Endothelial cell of umbilical vein (primary cell): ENCODE data around the gene ABCD1. TPM values are rescaled to one million over a fixed set of nuclear protein-coding genes. Genes with fewer than 3 reads are reported as not detected.

Experiments used
- BruUV-seq: library from RNA; stranded (reverse); fragments of 400-500 nt; replicated peaks from 2 replicates; lab custom pipeline; 2021; lab: Mats Ljungman, UMichigan
- CTCF ChIA-PET: fragments of 300-600, 350-600 bp; sonication (Branson Sonifier 250); formaldehyde crosslinking; loops from one replicate; lab custom pipeline; 2021; ENCODE audit warnings: antibody characterized with exemption, inconsistent platforms; lab: Charles Lee
- POLR2A ChIA-PET: fragments of 300-600, 350-600 bp; sonication (Branson Sonifier 250); formaldehyde crosslinking; loops from one replicate; lab custom pipeline; 2021; ENCODE audit warnings: antibody characterized with exemption, inconsistent platforms; lab: Charles Lee
- DNase-seq: peaks from one replicate; pipeline ENCODE4 v3.0.0-alpha.2; 2011; ENCODE audit warnings: low read depth, low spot score
- FAIRE-seq: peaks from 2 replicates; lab custom pipeline; 2011; peaks lifted over from hg19 to GRCh38; lab: Jason Lieb, UNC
- H2AFZ ChIP-seq: 2 replicates; pipeline ENCODE4 v1.6.0; 2012; ENCODE audit warnings: low read depth, low read length, control low read depth, inconsistent platforms
- H3K27ac ChIP-seq: 2 replicates; pipeline ENCODE4 v1.5.1; 2011; ENCODE audit warnings: low read depth, mild to moderate bottlenecking, control low read depth, low read length, moderate library complexity; ENCODE audit not compliant: insufficient read depth
- H3K27me3 ChIP-seq, 2 experiments: 2 replicates each; pipeline versions ENCODE4 v1.6.0 to v1.6.1; 2011; ENCODE audit warnings: low read length in 2 of 2, mixed read lengths in 1 of 2; ENCODE audit not compliant: control insufficient read depth in 2 of 2, insufficient read depth in 2 of 2
- H3K36me3 ChIP-seq, 2 experiments: 2 replicates in 1 of 2; 3 replicates in 1 of 2; pipeline ENCODE4 v1.5.1; 2011; ENCODE audit warnings: low read length in 2 of 2, mild to moderate bottlenecking in 1 of 2, moderate library complexity in 1 of 2; ENCODE audit not compliant: control insufficient read depth in 2 of 2, insufficient read depth in 2 of 2; ENCODE audit errors: extremely low read depth in 1 of 2
- H3K4me1 ChIP-seq: 3 replicates; pipeline ENCODE4 v1.5.1; 2011; ENCODE audit warnings: mild to moderate bottlenecking, low read length; ENCODE audit not compliant: control insufficient read depth, insufficient read depth; ENCODE audit errors: extremely low read depth
- H3K4me2 ChIP-seq: 2 replicates; pipeline ENCODE4 v1.6.1; 2011; ENCODE audit warnings: low read length, control low read depth, mixed read lengths; ENCODE audit not compliant: insufficient read depth
- H3K4me3 ChIP-seq, 3 experiments: fragments of 200-600 bp in 1 of 3; sonication (generic), shearing (Covaris generic) in 1 of 3; replicated peaks in 1 of 3; 2 replicates each; pipeline ENCODE4 v1.5.1; 2011 to 2016; ENCODE audit warnings: control low read depth in 3 of 3, low read length in 3 of 3, mild to moderate bottlenecking in 2 of 3, inconsistent platforms in 1 of 3, low read depth in 1 of 3, moderate library complexity in 1 of 3; ENCODE audit not compliant: insufficient read depth in 1 of 3
- H3K79me2 ChIP-seq: 2 replicates; pipeline ENCODE4 v1.6.0; 2012; ENCODE audit warnings: low read length, inconsistent platforms; ENCODE audit not compliant: control insufficient read depth, insufficient read depth
- H3K9ac ChIP-seq: replicated peaks from 2 replicates; pipeline ENCODE3; 2011; ENCODE audit warnings: low read length, control low read depth; ENCODE audit not compliant: insufficient read depth; ENCODE audit errors: extremely low read depth
- H3K9me1 ChIP-seq: replicated peaks from 3 replicates; pipeline ENCODE4 v1.6.0; 2011; ENCODE audit warnings: mild to moderate bottlenecking, low read length; ENCODE audit not compliant: control insufficient read depth, insufficient read depth; ENCODE audit errors: extremely low read depth
- H3K9me3 ChIP-seq: replicated peaks from 2 replicates; pipeline ENCODE4 v1.5.1; 2012; ENCODE audit warnings: low read length, inconsistent platforms; ENCODE audit not compliant: control insufficient read depth, insufficient read depth
- H4K20me1 ChIP-seq: replicated peaks from 2 replicates; pipeline ENCODE3; 2011; ENCODE audit warnings: mild to moderate bottlenecking, low read length; ENCODE audit not compliant: control insufficient read depth, insufficient read depth; ENCODE audit errors: extremely low read depth
- EZH2 ChIP-seq: IDR thresholded peaks from 2 replicates; pipeline ENCODE4 v1.6.1; 2012; ENCODE audit warnings: borderline replicate concordance, low read depth, mild to moderate bottlenecking, moderate library complexity, low read length, inconsistent platforms; ENCODE audit not compliant: severe bottlenecking
- FOS ChIP-seq: IDR thresholded peaks from 2 replicates; pipeline ENCODE4 v1.6.1; 2011; ENCODE audit warnings: mild to moderate bottlenecking, low read length, moderate library complexity, borderline replicate concordance; ENCODE audit not compliant: insufficient read depth
- GATA2 ChIP-seq: IDR thresholded peaks from 2 replicates; pipeline ENCODE4 v1.7.0; 2011; ENCODE audit warnings: low read depth, mild to moderate bottlenecking, moderate library complexity, mixed read lengths, low read length; ENCODE audit not compliant: insufficient read length, insufficient read depth
- JUN ChIP-seq: IDR thresholded peaks from 2 replicates; pipeline ENCODE4 v1.6.1; 2011; ENCODE audit warnings: borderline replicate concordance, low read depth; ENCODE audit not compliant: insufficient read length, insufficient read depth
- MYC ChIP-seq: IDR thresholded peaks from one replicate; pipeline ENCODE4 v1.6.1; 2011; ENCODE audit warnings: mild to moderate bottlenecking, low read depth, low read length
- POLR2A ChIP-seq: IDR thresholded peaks from 2 replicates; pipeline ENCODE4 v1.6.1; 2012; ENCODE audit warnings: low read depth, mild to moderate bottlenecking, control low read depth, low read length
- POLR2AphosphoS5 ChIP-seq: IDR thresholded peaks from 2 replicates; pipeline ENCODE4 v1.6.1; 2012; ENCODE audit warnings: low read depth, mild to moderate bottlenecking, control low read depth, low read length, moderate library complexity; ENCODE audit not compliant: insufficient read depth
- dilution Hi-C: fragments of 300-500 bp; cut with MboI; formaldehyde crosslinking; loops from one replicate; pipeline ENCODE4 v1.15.0; 2019; ENCODE audit warnings: low sequenced_read_pairs; ENCODE audit not compliant: extremely low pct_ligation_motif_present
- intact Hi-C: fragments of 100-400 bp; cut with micrococcal nuclease; formaldehyde crosslinking; loops from one replicate; pipeline ENCODE4 v1.10.0; 2022
- polyA plus RNA-seq, 4 experiments: library from polyadenylated mRNA; depleted of rRNA in 3 of 4; stranded (reverse) in 3 of 4; unstranded in 1 of 4; fragments of >200 nt; gene quantifications; 2 replicates each; pipeline versions ENCODE4 v1.2.1 to v1.2.3, GENCODE V29; 2011 to 2012; ENCODE audit warnings: missing spikeins in 1 of 4
- total RNA-seq: library from RNA; stranded (reverse); gene quantifications from 2 replicates; pipeline ENCODE4 v1.2.3, GENCODE V29; 2021
- TF ChIP-seq, protein P1 (sequence below), 2 donors: IDR thresholded peaks; 1 replicate in 1 of 2; 2 replicates in 1 of 2; pipeline ENCODE4 v1.5.1; 2011; ENCODE audit warnings: low read length in 2 of 2, mild to moderate bottlenecking in 2 of 2, moderate library complexity in 2 of 2, control low read depth in 1 of 2, inconsistent platforms in 1 of 2, low read depth in 1 of 2; ENCODE audit not compliant: insufficient read depth in 1 of 2; ENCODE audit errors: extremely low read depth in 1 of 2
- TF ChIP-seq, protein P2 (sequence below): IDR thresholded peaks from 2 replicates; pipeline ENCODE4 v1.6.1; 2011; ENCODE audit not compliant: insufficient read depth, insufficient read length

The ABCD1 gene
- total and polyA plus RNA-seq, 2 donors (not counting 3 experiments of a cell fraction or from before 2014, with no cell fraction given) = 9.1 to 12.9 TPM

DNA sequence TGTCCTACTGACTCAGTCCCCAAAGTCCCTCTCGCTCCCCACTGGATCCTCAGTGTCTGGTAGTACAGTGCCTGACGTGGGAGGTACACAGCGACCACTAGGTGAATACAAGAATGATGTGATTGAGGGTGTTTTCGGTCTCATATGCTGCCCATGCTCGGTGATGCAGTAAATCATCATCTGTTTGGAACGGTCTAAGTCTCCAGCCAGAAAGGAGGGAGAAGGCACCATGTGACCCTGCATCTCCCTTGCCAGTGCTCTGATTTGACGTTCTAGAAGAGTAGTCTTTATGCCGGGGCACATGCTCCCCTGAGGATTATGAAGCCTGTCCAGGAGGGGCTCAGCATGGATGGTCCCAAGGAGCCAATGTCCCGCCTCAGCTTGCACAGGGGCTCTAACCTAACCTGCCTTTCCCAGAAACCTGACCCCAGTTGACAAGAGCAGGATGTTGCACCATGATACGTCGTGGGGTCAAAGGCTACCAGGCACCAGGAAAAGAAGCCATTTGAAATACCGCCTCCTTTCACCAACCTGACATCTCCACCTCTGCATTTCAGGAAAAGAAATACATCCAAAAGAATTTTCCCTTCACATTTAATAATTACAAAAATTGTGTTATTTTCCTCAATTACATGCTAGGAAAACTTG, 25.6 kb downstream of the ABCD1 start:
- Histone ChIP-seq H3K9me1 (no peaks in the 10 kb centered on the region), H3K27me3 (no peaks in the 10 kb centered on the region), H3K4me3 (no peak overlapping the region), H3K36me3 (no peaks in the 10 kb centered on the region), H3K9me3 (no peaks in the 10 kb centered on the region), H3K4me2 (no peak overlapping the region), H3K9ac (no peak overlapping the region), H3K4me1 (no peaks in the 10 kb centered on the region), H2AFZ (no peak overlapping the region), H3K79me2 (no peaks in the 10 kb centered on the region), H3K27ac (no peak overlapping the region), H4K20me1 (no peaks in the 10 kb centered on the region)
- no peak for TF ChIP-seq JUN
- no peak for TF ChIP-seq MYC
- no peak for TF ChIP-seq EZH2
- no peak for TF ChIP-seq POLR2AphosphoS5
- TF ChIP-seq, protein P1, sequence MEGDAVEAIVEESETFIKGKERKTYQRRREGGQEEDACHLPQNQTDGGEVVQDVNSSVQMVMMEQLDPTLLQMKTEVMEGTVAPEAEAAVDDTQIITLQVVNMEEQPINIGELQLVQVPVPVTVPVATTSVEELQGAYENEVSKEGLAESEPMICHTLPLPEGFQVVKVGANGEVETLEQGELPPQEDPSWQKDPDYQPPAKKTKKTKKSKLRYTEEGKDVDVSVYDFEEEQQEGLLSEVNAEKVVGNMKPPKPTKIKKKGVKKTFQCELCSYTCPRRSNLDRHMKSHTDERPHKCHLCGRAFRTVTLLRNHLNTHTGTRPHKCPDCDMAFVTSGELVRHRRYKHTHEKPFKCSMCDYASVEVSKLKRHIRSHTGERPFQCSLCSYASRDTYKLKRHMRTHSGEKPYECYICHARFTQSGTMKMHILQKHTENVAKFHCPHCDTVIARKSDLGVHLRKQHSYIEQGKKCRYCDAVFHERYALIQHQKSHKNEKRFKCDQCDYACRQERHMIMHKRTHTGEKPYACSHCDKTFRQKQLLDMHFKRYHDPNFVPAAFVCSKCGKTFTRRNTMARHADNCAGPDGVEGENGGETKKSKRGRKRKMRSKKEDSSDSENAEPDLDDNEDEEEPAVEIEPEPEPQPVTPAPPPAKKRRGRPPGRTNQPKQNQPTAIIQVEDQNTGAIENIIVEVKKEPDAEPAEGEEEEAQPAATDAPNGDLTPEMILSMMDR (IDR thresholded peaks at IDR 0.05; ENCODE audit: extremely low read depth in 1 of 2, insufficient read depth in 1 of 2, low read depth in 1 of 2, low read length in 2 of 2) = no peak
- TF ChIP-seq GATA2 = no peak
- TF ChIP-seq FOS = no peak
- no peak for TF ChIP-seq POLR2A
- TF ChIP-seq, protein P2, sequence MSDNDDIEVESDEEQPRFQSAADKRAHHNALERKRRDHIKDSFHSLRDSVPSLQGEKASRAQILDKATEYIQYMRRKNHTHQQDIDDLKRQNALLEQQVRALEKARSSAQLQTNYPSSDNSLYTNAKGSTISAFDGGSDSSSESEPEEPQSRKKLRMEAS = no peak
- no TSS peak for BruUV-seq
- POLR2A ChIA-PET = no interaction called here
- CTCF ChIA-PET = no interaction called here
- intact Hi-C loops = no loop called here
- dilution Hi-C loops = no loop called here
- FAIRE-seq (no peak), DNase-seq (no peak)
